A172 (cell line): ENCODE results near the gene DPF3. TPM values are rescaled to one million over a fixed set of nuclear protein-coding genes. Genes with fewer than 3 reads are reported as not detected.

Experiments used
- DNase-seq: peaks from one replicate; pipeline ENCODE4 v3.0.0-alpha.2; 2015; ENCODE audit warnings: low spot score
- total RNA-seq: library from RNA; depleted of rRNA; stranded (reverse); fragments of >200 nt; shearing (Covaris generic); gene quantifications from 2 replicates; pipeline ENCODE4 v1.2.3, GENCODE V29; 2014

Gene DPF3
- total RNA-seq, 1 experiment from 2014 or later, result 3.2 TPM

DNA sequence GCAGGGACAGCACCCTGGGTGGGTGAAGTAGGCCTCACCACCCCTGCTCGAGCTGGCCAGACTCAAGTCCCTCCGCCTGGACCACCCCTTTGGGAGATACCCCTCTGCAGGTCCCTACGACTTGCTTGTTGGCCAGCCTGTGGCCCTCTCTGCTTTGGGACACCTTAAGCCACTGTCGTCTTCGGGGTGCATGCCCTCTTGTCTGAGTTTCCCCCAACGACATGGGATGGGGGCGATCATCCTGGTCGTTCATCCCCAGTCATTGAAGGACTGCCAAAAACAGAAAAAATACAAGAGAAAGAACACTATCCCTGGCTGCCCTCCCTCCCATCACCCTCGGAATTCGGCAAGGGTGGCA, 151.1 kb downstream of the DPF3 start:
- no peak for DNase-seq

DNA sequence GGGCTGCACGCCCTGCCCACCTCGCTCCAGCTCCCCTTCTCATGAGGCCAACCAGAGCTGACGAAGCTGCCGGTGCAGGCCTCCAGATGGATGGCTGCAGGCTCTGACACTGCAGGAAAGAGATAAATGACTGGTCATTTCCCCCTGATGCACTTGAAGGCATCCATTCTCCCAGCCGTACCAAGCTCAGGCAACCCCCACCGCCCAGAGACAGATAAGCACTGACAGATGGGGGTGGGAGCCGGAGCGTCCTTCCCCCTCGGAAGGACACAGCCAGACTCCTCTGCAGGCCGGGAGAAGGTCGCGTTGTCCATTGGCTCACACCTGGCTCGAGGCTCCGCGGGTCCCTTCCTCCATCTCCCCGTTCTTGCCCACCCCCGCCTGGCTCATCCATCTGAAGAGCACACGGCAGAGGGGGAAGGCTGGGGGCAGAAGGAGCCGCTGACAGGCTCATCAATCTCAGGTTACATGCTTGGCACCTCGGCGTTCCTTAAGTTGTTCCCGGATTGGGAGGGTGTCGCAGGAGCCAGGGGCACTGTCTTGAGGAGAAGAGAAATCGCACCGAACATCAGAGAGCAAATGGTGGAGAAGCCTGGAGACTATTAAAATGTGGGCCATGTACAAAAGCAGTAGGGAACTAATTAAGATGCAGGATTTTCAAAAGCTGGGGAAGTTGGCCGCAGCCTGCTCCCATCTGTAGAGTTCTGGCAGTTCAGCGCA, 151.6 kb downstream of the DPF3 start:
- DNase-seq, result no peak

DNA sequence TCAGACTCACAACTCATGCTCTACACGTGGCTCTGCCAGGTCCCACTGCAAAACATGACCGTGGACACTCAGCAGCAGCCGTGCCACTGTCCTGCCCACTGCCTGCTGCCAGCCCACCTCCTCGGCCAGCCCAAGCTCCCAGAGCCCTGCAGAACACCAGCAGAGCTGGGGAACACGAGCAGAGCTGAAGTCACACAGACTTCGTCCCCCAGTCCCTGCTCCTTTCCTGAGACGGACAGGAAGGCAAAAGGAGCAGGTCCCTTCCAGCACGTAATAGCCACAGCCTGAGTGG, 152.1 kb downstream of the DPF3 start:
- no peak for DNase-seq

DNA sequence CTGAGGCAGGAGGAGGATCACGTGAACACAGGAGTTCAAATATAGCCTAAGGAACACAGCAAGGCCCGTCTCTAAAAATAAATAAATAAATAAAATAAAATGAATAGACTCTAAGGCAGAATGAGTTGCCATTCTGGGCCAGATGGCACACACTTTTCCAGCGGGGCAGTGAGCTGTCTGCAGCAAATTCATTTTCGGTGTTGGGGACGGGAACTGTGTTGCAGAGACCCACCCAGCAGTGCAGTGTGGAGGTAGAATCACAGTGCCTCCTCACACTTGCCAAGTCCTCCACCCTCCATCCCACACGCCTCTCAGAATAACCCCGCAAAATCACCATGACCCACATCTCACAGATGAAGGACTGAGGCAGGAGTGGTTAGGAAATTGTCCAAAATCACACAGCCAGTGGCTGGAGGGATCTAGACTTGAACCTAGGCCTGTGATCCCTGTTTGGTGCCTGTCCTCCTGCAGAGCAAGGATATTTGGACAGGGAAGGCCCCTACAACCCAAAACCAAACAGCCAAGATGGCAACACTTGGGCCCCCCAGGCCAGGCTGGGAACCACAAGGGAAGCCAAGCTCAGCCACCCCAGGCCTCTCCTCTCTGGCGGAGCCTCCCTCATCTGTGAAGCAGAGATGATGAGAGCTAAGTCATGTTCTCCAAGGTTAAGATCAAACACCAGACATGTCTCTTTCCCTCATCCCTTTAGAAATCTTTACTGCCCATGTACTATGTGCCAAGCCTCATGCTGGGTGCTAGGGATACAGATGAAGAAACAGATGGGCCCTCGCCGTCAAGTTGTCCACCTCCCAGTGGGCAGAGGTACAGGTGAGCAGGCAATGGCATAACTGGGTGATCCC, 152.7 kb downstream of the DPF3 start:
- no peak for DNase-seq

DNA sequence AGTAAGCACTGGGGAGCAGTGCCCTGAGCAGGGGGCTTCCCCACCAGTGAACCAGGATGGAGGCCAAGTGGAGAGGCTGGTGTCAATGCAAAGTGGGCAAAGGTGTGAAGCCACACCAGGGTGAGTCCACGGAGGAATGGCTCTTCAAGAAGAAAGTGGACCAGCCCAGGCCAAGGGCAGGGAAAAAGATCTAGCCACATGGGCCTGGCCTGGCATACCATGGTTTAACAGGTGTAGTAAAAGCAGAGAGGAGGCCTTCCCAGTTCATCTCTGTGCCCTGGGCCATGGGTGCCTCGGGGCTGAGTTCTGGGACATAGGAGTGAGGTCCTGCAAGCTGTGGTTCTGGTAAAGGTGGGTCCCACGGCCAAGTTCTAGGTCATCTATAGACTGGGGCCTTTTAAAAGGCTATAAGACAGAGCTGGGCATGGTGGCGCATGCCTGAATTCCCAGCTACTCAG, 153.4 kb downstream of the DPF3 start:
- DNase-seq, result no peak

DNA sequence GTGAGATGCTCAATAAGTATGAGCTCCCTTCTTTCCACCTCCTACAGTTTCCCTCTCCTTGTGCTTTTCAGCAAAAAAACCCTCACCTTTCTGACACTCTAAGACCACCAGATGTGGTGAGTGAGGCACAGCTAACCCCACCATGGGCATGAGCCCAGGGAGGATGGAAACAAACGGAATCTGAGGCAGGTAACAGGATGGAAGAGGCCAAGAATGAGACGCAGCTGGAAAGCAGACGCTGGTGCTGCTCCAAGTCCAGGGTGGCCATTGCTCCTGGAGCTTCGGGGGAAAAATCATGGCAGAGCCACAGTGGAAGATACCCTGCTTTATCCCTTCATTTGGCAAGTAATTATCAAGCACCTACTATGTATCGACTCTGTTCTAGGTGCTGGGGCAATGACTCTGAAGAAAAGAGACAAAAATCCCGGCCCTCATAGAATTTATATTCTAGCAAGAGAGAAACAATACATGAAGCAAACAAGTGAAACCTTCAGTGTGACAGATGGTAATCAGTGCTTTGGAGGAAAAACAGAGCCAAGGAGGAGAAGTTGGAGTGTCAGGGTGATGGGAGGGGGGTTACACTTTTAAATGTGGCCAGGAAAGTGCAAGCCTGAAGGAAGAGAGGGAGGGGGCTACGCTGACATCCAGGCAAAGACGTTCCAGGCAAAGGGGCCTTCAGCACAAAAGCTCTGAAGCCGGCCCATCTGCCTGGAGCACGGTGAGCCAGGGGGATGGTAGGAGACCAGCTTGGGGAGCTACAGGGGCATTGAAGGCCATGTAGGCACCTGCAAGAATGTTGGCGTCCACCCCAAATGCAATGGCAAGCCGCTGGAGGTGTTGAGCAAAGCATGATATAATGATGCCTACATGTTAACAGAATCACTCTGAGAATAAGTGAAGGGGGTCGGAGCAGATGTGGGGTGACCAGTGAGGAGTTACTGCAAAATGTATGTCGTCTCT, 154.2 kb downstream of the DPF3 start:
- DNase-seq, result no peak

DNA sequence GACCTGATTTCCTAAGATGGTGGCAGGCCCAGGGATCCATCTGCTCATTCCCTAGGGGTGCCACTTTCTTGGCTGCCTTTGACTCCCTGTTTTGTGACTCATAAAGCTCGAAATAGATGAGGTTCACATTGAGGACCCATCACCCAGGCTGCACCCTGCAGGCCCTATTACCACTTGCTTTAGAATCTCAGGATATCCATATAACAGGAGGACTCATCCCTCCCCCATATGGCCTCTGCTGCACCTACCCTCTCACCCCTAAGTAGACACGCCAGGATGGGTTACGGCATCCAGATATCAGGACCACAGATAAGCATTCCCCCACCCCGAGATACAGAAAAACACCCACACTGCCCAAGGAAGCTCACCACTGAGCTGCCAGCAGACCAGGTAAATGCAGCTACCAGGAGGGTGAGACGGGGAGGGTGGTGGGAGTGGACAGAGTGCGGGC, 155.7 kb downstream of the DPF3 start:
- peak; percentile 12 for DNase-seq

DNA sequence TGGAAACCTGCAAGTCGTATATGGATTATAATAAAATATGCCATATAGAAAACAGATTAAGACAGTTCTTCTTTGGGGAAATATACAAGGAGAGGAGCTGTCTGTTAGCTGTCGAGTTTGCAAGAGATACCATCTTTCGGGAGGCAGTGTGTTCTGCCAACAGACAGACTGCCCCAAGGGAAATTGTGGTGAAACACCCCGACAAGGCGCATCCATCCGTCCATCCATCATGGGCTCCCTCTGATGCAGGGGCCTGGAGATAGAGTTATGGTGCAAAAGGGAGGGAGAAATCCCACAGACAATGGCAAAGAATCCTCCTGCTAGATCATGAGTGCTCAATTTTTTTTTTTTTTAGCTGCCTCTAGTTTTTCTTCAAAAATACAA, 156.3 kb downstream of the DPF3 start:
- no peak for DNase-seq

DNA sequence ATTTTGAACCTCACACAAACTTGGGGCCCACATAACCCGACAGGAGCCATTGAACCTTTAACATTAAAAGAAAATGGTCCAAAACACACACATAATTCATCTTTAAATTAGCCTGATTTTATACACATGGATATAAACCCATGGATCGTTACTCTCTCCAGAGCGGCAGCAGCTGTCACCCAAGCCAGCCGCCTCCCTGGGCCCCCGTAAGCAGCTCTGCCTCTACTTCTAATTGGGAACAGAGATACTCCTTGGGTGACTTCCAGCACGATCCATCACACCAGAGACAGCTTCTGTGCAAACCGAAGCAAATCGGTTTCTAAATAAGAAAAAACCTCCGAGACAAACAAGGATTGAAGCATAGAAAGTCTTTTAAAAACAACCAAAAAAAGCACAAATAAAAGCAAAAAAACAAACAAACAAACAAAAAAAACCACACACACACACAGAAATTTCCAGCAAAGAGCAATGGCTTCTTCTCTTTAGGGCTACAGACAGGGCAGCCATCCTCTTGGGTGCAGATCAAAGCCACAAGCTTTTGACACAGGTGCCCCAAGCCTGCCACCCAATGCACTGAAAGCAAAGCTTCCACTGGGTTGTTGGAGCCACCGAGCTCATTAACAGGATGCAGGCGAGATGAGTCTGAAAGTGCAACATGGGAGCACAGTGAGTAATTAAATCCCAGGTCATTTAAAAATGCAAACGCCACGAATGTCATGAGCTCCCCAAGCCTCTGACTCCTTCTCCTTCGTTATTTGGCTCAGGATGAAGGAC, 156.9 kb downstream of the DPF3 start:
- no peak for DNase-seq

DNA sequence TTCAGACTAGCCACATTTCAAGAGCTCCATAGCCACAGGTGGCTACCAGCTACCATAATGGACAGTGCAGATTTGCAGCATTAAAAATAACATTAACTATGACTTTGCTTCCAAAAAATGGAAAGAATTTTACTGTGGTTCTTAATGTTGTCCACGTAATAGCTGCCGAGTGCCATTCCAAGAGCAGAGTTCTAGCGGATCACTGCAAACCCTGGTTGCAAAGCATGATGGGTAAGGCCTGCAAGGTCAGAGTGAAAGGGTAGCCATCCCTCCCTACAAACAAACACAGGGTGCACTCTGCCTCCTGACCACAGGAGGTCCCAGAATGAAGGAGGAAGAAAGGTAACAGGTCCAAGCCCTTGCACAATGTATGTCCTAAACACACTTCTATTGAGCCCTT, 157.6 kb downstream of the DPF3 start:
- peak; percentile 25 for DNase-seq

DNA sequence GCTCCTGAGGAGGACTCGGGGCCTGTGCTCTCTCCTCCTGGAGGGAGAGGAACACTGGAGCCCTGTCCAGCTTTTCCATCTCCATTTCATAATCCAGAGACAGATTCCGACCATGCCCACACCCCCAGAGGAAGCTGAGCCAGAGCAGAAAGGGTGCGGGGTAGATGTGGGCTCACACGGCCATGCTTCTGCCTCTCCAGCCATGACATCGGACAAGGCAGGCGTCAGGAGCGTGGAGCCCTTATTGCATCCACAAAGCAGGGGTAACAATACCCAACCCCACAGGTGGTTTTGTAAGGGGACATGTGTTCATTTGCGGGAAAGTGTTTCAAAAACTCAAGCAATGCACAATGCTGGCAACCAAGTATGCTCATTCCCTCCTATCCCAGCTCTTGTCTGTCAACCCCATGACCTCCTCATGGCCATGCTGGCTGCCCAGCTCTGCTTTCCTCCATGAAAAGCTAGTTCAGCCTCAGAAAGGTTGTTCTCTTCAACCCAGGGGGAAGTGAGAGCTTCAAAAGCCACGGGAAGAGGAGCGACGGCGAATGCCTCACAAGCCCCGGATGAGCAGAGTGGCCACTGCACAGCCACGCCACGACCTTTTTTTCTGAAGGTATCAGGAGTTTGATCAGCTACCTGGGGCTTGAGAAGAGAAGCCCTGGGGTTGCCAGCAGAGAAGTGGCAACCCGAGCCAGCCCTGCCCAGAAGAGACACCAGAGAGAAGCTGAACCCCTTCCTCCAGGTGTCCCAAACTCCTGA, 161.7 kb downstream of the DPF3 start:
- DNase-seq, result no peak

DNA sequence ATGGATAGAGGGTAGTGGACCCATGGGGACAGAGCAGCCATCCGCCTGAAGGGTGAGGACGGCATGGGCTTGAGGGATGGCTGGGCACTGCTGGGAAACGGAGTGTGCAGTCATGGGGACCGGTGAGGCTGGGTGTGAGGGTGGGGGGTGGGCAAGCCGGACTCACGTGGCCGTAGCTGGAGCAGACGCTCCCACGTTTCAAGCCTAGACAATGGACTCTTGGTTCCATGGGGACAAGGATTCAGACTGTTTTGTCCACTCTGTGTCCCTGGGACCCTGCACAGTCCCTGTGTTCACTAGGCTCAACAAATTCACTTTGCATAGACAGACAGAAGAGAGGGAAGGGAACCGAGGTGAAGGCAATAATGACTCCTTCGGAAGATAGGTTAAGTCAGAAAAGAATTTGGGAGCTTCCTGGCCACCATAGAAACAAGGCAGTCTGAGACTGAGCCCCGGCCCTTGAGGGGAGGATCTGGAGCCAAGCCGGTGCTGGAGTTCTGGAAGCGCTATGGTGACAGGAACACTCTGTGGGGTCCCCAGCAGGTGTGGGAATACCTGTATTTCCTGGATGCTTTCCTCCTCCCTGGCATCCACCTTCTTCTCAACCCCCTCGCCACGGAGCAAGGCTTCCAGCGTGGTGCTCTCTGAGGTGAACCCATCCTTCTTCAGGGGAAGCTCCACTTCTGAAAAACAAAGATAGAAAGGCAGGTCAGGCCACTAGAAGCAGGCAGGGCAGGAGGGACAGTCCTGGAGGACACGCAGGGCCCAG, 162.5 kb downstream of the DPF3 start:
- DNase-seq, result no peak

DNA sequence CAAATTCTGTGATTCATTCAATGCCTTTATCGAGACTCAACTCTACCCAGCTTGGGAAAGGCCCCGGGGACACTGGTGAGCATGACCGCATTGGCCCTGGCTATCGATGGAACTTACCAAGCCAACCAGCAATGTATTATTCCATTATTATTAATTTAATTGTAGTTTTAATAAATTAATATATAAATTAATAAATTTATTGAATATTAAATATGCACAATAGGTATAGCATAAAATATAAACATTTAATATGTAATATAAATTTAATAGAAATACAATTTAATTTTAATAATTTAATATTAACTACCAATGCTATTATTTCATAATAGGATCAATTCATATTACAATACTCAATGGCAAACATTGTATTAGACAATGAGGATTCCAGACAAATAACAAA, 163.4 kb downstream of the DPF3 start:
- DNase-seq, result no peak

DNA sequence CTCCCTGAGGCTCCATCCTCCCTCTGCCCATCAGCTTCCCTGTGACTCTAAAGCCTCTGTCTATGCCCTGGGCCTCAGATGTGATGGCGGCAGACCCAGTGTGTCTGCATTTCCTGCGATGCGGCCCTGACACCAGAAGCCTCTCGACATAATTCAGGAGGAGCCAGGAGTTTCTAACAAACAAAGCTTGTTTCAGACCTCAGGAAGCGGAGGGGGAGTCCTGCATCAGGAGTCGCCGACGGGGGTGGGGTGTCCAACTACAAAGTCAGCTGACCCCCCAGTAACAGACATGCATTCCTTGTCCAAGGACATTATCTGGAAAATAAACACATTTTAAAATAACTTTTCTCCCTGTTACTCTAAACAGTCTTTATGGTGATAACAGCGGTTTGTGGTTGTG, 167.5 kb downstream of the DPF3 start:
- DNase-seq, result no peak

DNA sequence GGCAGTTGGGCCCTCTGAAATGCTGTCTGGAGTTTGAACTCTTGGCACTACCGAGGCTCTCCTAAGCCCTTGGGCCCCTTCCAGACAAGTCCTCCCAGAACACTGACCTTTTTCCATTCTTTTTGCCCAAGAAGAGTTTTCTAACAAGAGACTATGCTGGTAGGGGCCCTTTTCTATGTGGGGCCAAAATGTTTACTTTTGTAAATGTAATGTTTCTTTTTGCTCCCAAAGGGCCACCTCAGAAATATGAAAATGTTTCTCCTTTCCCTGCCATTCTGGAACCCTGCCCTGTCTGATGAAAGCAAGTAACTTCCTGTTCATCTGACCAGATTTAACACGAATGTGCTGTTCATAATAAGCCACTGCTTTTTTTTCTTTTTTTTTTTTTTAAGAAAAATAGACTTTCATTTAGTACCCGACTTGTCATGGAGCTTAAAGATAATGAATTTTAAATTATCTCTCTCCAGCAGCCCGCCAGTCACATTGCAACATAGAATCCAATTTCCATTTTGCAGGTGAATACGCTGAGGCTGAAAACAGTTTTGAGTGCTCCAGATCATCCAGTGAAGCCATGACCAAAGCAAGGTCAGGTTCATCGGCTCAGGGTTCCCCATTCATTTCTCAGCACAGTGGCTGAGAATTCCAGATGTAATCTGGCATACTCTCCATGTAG, 169.9 kb downstream of the DPF3 start:
- no peak for DNase-seq

DNA sequence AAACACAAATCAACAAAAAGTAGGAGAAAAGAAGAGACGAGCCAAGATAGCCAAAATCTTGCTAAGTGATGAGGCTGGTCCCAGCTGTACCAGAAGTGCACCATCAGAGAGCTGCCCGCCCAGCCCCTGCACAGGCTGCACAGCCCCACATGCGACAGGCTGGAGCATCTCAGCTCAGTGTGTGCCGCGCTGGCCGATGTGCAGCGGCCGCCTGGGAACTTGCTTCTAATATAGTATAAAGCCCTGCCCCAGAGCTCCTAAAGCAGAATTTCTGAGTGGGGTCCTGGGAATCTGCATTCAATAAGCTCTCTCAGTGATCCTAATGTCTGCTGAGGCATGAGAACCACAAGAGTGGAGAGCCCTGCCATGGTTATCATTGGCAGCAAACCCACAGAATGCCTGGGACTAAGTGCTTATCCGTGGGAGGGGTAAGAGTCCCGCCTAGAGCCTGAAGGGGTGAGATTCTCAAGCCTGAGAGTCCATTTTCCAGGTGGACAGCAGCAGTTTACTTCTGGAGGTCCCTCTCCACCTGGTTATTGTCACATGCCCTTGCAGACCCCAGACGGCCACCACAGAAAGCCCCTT, 171.6 kb downstream of the DPF3 start:
- no peak for DNase-seq

DNA sequence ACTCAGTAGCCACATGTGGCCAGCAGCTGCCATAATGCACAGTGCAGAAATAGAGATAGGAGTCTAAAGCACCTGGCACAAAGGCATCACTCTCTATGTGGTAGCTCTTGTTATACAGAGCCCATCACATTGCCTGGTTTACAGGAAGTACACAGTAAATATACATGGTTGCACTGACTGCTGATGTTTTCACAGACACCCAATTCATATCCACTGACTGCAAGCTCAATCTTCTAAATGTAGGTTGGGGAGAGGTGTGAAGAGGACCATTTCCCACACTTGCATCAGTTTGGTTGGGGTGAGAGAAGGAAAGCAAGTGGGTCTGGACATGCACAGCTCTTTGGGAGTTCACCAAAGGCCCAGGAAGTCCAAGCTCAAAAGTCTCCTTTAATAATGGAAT, 172.8 kb downstream of the DPF3 start:
- DNase-seq, result no peak

DNA sequence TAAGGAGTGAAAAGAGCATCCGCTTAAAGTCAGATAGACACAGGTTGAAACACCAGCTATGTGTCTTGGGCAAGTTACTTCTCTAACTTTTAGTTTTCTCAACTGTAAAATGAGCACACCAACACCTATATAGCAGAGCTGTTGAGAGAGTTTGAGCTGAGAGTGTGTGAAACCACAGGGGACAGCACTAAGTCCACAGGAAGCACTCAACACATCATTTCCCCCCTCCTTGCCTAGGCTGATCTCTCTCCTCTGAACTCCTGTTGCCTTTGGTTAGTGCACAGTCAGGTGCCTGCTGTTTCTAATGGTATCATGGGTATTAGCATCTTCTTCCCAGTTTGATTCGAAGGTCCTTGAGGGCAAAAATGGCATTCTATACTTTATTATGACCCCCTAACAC, 176.7 kb downstream of the DPF3 start:
- no peak for DNase-seq

DNA sequence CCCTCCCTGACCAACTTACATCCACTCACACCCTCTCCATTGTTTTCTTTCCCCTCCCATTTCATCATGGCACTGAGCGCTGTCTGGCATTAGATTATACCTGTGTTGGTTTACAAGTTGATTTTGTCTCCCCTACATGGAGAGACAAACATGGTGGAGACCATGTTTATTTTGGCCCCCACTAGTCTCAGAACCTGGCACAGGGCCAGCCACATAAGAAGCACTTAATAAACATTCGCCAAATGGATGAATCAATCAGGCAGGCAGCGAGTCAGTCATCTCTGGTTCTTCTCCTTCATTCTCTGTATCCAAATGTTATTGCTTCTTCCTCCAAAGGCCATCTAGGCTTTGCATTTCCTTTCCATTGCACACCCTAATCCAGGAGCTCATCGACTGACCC, 177.4 kb downstream of the DPF3 start:
- no peak for DNase-seq
